NB4 (cell line): Measurements from ENCODE around the gene SIDT1.

Source experiments
- CTCF ChIP-seq: IDR thresholded peaks from one replicate; pipeline ENCODE4 v1.5.1; 2012; ENCODE audit warnings: low read depth, low read length
- MAX ChIP-seq: IDR thresholded peaks from 2 replicates; pipeline ENCODE4 v1.6.1; 2011; ENCODE audit warnings: low read depth, low read length
- POLR2A ChIP-seq: IDR thresholded peaks from 2 replicates; pipeline ENCODE4 v1.6.1; 2011; ENCODE audit warnings: mild to moderate bottlenecking; ENCODE audit not compliant: insufficient read length; ENCODE audit errors: extremely low read depth

- no peak for TF ChIP-seq POLR2A
- no peak for TF ChIP-seq MAX
- TF ChIP-seq CTCF, result no peak
Observed at GRCh38 chr3:113663761-113664160, 131.4 kb downstream of the SIDT1 start.
